Ovary (tissue), 3 donors: Measurements from ENCODE around the gene ACKR2.

Source experiments
- POLR2A ChIP-seq: fragments of 450-650 bp; IDR thresholded peaks from one replicate; pipeline ENCODE4 v1.6.1; 2017; ENCODE audit warnings: antibody characterized with exemption, mild to moderate bottlenecking, moderate library complexity
- TF ChIP-seq, protein P1 (sequence below), 3 donors: fragments of 450-650 bp in 2 of 3; fragments of 200-600 bp in 1 of 3; IDR thresholded peaks; one replicate each; pipeline versions ENCODE4 v1.5.1 to v1.8.0; 2016 to 2022; ENCODE audit warnings: antibody characterized with exemption in 3 of 3, mild to moderate bottlenecking in 1 of 3
- donor health status: DM: no; HTN: no; CAD: no.

DNA sequence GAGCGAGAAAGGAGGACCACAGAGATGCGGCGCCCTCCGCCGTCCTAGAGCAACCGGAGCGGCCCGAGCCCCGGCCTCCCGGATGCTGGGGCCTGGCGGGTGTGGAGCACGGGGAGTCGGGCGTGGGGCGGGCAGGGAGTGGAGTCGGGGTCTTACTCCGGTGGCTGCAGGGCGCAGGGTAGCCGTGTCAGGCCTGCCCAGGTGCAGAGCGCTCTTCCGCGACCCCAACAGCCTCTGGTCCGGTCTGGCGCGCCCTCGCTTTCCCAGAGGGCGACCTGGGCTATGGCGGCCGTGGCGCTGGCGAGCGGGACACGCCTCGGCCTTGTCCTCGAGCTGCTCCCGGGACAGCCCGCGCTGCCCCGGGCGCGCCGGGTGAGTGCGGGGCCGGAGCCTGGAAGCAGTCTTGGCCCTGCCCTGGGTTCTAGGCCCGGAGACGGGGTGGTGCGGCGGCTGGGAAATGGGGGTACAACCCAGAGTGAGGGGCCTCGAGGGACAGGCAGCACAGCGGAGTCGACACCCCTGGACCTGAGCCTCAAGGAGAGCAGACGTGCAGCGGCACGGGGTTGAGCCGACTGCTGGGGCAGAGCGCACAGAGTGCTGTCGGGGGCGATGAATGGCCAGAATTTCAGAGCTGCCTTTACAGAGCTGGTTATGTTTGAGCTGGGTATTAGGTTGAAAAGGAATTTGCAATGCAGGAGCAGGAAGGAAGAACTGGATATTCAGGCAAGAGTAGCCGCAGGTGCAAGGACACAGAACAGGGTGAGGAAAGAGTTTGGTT, 97.0 kb downstream of the ACKR2 start, which contains the start of gene ZNF662:
- peak; percentile 51 for TF ChIP-seq POLR2A
- TF ChIP-seq, protein P1, sequence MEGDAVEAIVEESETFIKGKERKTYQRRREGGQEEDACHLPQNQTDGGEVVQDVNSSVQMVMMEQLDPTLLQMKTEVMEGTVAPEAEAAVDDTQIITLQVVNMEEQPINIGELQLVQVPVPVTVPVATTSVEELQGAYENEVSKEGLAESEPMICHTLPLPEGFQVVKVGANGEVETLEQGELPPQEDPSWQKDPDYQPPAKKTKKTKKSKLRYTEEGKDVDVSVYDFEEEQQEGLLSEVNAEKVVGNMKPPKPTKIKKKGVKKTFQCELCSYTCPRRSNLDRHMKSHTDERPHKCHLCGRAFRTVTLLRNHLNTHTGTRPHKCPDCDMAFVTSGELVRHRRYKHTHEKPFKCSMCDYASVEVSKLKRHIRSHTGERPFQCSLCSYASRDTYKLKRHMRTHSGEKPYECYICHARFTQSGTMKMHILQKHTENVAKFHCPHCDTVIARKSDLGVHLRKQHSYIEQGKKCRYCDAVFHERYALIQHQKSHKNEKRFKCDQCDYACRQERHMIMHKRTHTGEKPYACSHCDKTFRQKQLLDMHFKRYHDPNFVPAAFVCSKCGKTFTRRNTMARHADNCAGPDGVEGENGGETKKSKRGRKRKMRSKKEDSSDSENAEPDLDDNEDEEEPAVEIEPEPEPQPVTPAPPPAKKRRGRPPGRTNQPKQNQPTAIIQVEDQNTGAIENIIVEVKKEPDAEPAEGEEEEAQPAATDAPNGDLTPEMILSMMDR (IDR thresholded peaks at IDR 0.05): no peak
